Colonic mucosa (tissue), 4 donors: ENCODE results near the gene WDR77. TPM values are rescaled to one million over a fixed set of nuclear protein-coding genes. Genes with fewer than 3 reads are reported as not detected.

Experiments used
- DNase-seq: peaks from one replicate; pipeline ENCODE4 v3.0.0-alpha.2; 2020
- H3K27ac ChIP-seq: fragments of 200-600 bp; one replicate; pipeline ENCODE4 v1.8.0; 2021
- H3K27me3 ChIP-seq: fragments of 200-600 bp; one replicate; pipeline ENCODE4 v1.8.0; 2021
- H3K36me3 ChIP-seq: fragments of 200-600 bp; one replicate; pipeline ENCODE4 v1.8.0; 2021
- H3K4me1 ChIP-seq: fragments of 200-600 bp; one replicate; pipeline ENCODE4 v1.8.0; 2021; ENCODE audit warnings: mild to moderate bottlenecking
- H3K4me3 ChIP-seq: fragments of 200-600 bp; one replicate; pipeline ENCODE4 v1.8.0; 2021
- H3K9ac ChIP-seq, 2 donors: one replicate each; pipeline ENCODE4 v1.7.0; 2013; ENCODE audit warnings: control low read depth in 2 of 2, low read depth in 2 of 2, low read length in 2 of 2
- H3K9me3 ChIP-seq: fragments of 200-600 bp; one replicate; pipeline ENCODE4 v1.8.0; 2021
- intact Hi-C: fragments of 100-400 bp; cut with DNase I; formaldehyde crosslinking; loops from one replicate; pipeline ENCODE4 v1.14.1; 2022
- total RNA-seq, 2 donors: library from RNA; stranded (reverse); fragmentation: NEBNext Ultra II Directional in 1 of 2; extraction: Animal tissue kit (Norgen Biotek cat#: 25700) in 1 of 2; gene quantifications; one replicate each; pipeline ENCODE4 v1.2.1, GENCODE V29; 2021
- TF ChIP-seq, protein P1 (sequence below): fragments of 200-600 bp; IDR thresholded peaks from one replicate; pipeline ENCODE4 v1.8.0; 2022; ENCODE audit warnings: antibody characterized with exemption, mild to moderate bottlenecking
- donor health status: healthy.
- donor health status: DM: no; HTN: no; CAD: no.
- donor health status: DM: no; HTN: no; CAD: no.

Gene WDR77
- total RNA-seq, 2 donors from 2014 or later: 19.9 to 42.0 TPM

DNA sequence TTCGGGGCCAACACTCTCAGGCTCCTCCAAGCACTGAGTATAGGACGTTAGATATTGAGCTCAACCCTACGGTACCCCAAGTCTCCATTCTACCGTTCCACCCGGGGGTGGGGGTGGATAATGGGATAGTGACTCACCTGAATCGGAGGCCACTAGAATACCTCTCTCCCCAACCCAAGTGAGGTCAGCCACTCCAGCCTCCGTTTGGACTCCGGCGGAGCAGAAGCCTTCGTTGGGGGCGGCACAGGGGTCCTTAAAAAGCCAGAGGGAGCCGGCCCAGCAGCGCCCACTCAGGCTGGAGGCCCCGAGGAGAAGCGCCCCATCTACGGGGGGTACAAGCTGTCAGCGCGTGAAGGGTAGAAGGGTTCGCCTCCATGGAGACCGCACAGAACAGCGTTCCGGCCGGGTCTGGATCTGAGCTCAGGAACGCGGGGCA lies 556 bp downstream of the WDR77 start:
- H3K4me3 ChIP-seq: peak overlapping the region; percentile 63
- no peaks in the 10 kb centered on the region for H3K9me3 ChIP-seq
- peak overlapping the region; percentile 91 to 97 for H3K9ac ChIP-seq
- TF ChIP-seq, protein P1, sequence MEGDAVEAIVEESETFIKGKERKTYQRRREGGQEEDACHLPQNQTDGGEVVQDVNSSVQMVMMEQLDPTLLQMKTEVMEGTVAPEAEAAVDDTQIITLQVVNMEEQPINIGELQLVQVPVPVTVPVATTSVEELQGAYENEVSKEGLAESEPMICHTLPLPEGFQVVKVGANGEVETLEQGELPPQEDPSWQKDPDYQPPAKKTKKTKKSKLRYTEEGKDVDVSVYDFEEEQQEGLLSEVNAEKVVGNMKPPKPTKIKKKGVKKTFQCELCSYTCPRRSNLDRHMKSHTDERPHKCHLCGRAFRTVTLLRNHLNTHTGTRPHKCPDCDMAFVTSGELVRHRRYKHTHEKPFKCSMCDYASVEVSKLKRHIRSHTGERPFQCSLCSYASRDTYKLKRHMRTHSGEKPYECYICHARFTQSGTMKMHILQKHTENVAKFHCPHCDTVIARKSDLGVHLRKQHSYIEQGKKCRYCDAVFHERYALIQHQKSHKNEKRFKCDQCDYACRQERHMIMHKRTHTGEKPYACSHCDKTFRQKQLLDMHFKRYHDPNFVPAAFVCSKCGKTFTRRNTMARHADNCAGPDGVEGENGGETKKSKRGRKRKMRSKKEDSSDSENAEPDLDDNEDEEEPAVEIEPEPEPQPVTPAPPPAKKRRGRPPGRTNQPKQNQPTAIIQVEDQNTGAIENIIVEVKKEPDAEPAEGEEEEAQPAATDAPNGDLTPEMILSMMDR: no peak
- intact Hi-C loops: no loop called here
- H3K4me1 ChIP-seq: no peaks in the 10 kb centered on the region
- no peaks in the 10 kb centered on the region for H3K27me3 ChIP-seq
- no peaks in the 10 kb centered on the region for H3K36me3 ChIP-seq
- DNase-seq: peak; percentile 38
- H3K27ac ChIP-seq: peak overlapping the region; percentile 68

DNA sequence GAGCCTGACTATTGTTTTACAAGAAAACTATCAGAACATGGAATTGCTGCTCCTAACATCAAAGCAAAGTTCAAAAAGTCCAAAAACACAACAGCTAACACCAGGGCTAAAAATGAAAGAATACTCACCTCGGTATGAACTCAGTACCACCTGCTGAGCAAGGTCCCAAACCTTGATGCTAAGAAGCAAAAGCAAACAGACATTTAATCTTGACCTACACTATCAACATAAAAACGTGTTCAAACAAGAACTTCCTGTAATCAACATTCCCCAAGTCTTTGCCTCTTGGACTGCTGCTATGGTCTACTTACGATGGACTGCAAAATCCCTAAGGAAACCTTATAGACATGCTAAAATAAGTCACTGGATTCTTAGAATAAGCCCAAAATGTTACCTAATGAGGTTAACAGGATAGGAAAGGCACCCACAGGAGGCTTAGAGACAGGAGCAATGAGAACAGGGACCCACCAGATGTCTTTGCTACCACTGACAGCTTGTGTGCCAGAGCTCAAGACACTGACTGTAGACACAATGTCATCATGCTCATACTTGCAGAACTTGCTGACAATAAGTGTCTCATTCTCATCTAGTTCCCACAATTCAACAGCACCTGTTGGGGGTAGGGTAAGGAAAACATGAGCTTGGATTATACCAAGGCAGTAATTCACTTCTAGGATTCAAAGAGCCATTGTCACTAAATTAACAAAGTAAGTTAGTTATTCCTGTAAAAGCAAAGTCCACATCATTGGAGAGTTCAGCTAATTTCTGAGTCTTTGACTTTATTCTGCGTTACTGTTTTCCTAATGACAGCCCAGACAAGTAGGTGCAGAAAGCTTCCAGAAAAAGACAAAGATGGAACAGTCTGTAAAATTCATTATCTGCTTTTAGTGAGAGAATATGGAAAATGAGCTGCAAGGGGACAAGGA lies 1.8 kb downstream of the WDR77 start:
- peak; percentile 25 for DNase-seq
- no peaks in the 10 kb centered on the region for H3K36me3 ChIP-seq
- H3K27ac ChIP-seq: peak overlapping the region; percentile 39
- no peaks in the 10 kb centered on the region for H3K9me3 ChIP-seq
- peak overlapping the region in 1 of 2 donors; percentile 97 for H3K9ac ChIP-seq
- H3K4me1 ChIP-seq: no peaks in the 10 kb centered on the region
- H3K27me3 ChIP-seq: no peaks in the 10 kb centered on the region
- intact Hi-C loops: no loop called here
- no peak overlapping the region for H3K4me3 ChIP-seq
- TF ChIP-seq, protein P1: no peak

DNA sequence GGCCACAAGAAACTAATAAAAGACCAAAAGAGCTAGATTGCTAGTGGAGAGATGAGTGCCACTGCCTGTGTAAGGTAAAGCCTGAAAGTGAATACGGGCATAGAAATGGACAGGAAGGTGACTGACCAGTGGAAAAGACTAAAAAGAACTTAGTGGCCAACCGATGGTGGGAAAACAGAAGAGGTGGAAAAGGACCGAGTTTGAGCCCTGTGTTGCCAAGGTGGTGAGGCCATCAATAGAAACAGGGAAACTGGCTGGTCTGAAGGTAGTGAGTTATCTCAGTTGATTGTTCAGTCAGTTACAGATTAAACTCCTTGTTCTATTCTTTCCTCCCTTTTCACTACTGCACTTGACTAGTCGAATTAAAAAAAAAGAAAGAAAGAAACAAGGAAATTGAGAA lies 2.5 kb downstream of the WDR77 start:
- H3K36me3 ChIP-seq: no peaks in the 10 kb centered on the region
- no peaks in the 10 kb centered on the region for H3K9me3 ChIP-seq
- intact Hi-C loops: no loop called here
- TF ChIP-seq, protein P1: no peak
- H3K4me3 ChIP-seq: no peak overlapping the region
- H3K4me1 ChIP-seq: no peaks in the 10 kb centered on the region
- peak overlapping the region; percentile 39 for H3K27ac ChIP-seq
- no peak overlapping the region for H3K9ac ChIP-seq
- no peak for DNase-seq
- no peaks in the 10 kb centered on the region for H3K27me3 ChIP-seq

DNA sequence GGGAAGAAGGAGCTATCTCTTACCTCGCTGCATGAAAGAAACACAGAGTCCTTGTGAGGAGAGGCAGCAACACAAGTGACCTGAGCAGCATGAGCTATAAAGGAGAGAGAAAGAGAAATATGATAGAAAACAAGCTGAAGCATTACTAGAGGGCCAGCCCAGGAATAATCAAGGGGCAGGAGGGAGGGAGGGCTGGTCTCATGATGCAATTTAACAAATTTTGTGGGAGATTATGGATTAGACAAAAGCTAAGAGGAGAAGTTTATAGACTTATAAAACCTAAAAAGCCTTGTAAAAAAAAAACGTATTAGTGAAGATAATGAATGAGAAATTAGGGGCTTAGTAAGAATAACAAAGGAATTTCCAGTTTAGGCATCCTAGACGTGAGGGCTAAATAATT lies 5.0 kb downstream of the WDR77 start:
- Histone ChIP-seq H3K9ac (no peak overlapping the region), H3K4me3 (no peak overlapping the region), H3K27me3 (no peaks in the 10 kb centered on the region), H3K27ac (no peak overlapping the region), H3K9me3 (no peaks in the 10 kb centered on the region), H3K4me1 (no peaks in the 10 kb centered on the region), H3K36me3 (peaks cover 10% of the 10 kb centered on the region)
- intact Hi-C loops: no loop called here
- TF ChIP-seq, protein P1: no peak
- DNase-seq: no peak

DNA sequence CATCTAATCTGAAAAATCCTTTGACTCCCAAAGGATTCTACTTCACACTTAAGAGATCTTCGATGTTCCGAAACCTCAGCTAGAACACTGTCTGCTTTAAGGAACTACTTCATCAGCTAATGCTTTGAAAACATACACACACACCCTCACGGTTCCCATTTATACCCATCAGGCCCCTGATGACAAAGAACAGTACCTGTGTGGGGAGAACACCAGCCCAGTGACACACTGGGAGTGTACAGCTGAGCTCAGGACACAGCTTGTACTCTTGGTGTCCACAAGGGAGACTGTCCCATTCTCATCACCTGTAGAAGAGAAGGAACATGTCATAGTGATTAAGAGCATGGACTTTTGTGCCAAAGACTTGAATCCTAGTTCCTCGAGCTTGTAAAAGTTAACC lies 6.6 kb downstream of the WDR77 start:
- Histone ChIP-seq H3K9me3 (no peaks in the 10 kb centered on the region), H3K4me3 (no peak overlapping the region), H3K27me3 (no peaks in the 10 kb centered on the region), H3K9ac (no peak overlapping the region), H3K27ac (no peak overlapping the region), H3K4me1 (no peaks in the 10 kb centered on the region), H3K36me3 (peaks cover 10% of the 10 kb centered on the region)
- DNase-seq: no peak
- intact Hi-C loops: loop anchor here (2.0 kb wide), 1 partner anchor 20 kb away; no protein-coding TSS in a partner anchor
- TF ChIP-seq, protein P1: no peak
